HepG2 (cell line): Measurements from ENCODE around the gene C2orf78. TPM values are rescaled to one million over a fixed set of nuclear protein-coding genes. Genes with fewer than 3 reads are reported as not detected.

Experiments used
- IKZF4 ChIP-seq: sonication (generic); formaldehyde crosslinking; IDR thresholded peaks from 2 replicates; pipeline ENCODE4 v1.5.1; 2020; ENCODE audit warnings: borderline replicate concordance, mild to moderate bottlenecking, low read depth, missing genetic modification reagents; ENCODE audit errors: not compliant biosample characterization
- ZNF83 ChIP-seq: sonication (generic); formaldehyde crosslinking; IDR thresholded peaks from 2 replicates; pipeline ENCODE4 v1.4.0; 2020; ENCODE audit warnings: missing genetic modification reagents, mild to moderate bottlenecking, borderline replicate concordance
- polyA plus RNA-seq, 8 experiments: library from polyadenylated mRNA; depleted of rRNA in 3 of 8; stranded (reverse) in 7 of 8; unstranded in 1 of 8; fragments of >200 nt; fragmentation: Illumina TruSeq in 4 of 8; extraction: Trizol in 4 of 8; gene quantifications; 2 replicates each; pipeline versions ENCODE4 v1.2.1 to v1.2.3, GENCODE V29; 2011 to 2016; ENCODE audit warnings: low read depth in 4 of 8, missing spikeins in 1 of 8, mixed read lengths in 1 of 8; ENCODE audit not compliant: insufficient read depth in 1 of 8
- total RNA-seq, 5 experiments: library from RNA; depleted of rRNA; stranded (reverse); fragments of >200 nt; fragmentation: Illumina TruSeq; extraction: Trizol; gene quantifications; 2 replicates each; pipeline ENCODE4 v1.2.3, GENCODE V29; 2016; ENCODE audit warnings: low read depth in 1 of 5
- TF ChIP-seq, protein P1 (sequence below), 2 experiments: IDR thresholded peaks; 2 replicates each; pipeline ENCODE4 v1.6.1; 2011 to 2012; ENCODE audit warnings: low read length in 2 of 2, borderline replicate concordance in 1 of 2, low read depth in 1 of 2, mild to moderate bottlenecking in 1 of 2, moderate library complexity in 1 of 2
- TF ChIP-seq, protein P2 (sequence below): sonication (generic); formaldehyde crosslinking; IDR thresholded peaks from 2 replicates; pipeline ENCODE4 v1.4.0; 2020; ENCODE audit warnings: missing genetic modification reagents, borderline replicate concordance
- TF ChIP-seq, protein P3 (sequence below): sonication (generic); formaldehyde crosslinking; IDR thresholded peaks from 2 replicates; pipeline ENCODE4 v1.9.0; 2021; ENCODE audit warnings: missing genetic modification reagents, mild to moderate bottlenecking, borderline replicate concordance
- TF ChIP-seq, protein P4 (sequence below), 2 experiments: fragments of 450-650 bp in 1 of 2; sonication (generic) in 1 of 2; formaldehyde crosslinking in 1 of 2; IDR thresholded peaks; 2 replicates each; pipeline versions ENCODE4 v1.6.1 to v1.8.0; 2016 to 2022; ENCODE audit warnings: antibody characterized with exemption in 1 of 2, mild to moderate bottlenecking in 1 of 2, missing genetic modification reagents in 1 of 2

The C2orf78 gene
- total and polyA plus RNA-seq, 2 of the 13 experiments (the other 11 are each of a cell fraction or from before 2014, with no cell fraction given) = not detected

DNA sequence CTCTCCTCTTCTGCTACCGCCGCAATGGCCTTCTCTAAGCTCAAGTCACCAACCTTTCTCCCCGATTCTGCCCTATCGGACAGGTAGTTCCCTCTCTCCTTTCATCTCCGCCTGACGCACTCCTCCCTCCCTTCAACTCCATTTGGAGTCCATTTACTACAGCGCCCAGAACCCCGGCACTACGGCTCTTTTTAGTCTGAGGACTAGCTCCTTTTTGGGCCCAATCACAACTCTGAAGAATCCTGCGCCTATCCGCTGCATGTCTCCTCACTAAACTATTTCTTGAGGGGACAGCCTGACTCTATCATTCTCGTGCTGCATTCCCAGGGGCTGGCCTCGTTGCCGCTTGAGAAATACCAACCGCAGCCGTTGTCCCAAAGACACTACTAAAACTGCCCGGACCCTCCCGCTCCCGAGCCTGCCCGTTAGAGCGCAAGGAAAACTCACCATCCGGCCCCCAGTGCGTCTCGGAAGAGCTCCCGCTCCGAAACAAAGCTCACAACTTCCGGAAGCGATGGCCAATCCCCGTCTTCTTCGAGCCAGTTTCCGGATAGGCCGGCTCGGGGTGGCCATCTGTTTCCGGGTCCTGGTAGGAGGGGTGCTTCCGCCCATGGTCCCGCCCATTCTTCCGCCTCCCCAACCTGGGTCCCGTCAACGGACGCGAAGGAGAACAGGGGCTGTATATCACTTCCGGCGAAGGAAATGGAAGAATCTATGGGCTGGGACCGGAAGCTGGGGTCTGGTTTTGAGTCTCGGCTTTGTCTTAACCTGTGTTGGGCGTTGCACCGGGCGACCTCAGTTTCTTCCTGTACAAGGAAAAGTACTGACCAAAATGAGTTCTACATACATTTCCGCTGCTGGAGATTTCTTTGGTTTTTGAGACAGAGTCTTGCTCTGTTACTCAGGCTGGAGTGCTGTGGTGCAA lies 46.9 kb upstream of the C2orf78 start, which contains the start of gene TPRKB (continued):
- TF ChIP-seq, protein P1, sequence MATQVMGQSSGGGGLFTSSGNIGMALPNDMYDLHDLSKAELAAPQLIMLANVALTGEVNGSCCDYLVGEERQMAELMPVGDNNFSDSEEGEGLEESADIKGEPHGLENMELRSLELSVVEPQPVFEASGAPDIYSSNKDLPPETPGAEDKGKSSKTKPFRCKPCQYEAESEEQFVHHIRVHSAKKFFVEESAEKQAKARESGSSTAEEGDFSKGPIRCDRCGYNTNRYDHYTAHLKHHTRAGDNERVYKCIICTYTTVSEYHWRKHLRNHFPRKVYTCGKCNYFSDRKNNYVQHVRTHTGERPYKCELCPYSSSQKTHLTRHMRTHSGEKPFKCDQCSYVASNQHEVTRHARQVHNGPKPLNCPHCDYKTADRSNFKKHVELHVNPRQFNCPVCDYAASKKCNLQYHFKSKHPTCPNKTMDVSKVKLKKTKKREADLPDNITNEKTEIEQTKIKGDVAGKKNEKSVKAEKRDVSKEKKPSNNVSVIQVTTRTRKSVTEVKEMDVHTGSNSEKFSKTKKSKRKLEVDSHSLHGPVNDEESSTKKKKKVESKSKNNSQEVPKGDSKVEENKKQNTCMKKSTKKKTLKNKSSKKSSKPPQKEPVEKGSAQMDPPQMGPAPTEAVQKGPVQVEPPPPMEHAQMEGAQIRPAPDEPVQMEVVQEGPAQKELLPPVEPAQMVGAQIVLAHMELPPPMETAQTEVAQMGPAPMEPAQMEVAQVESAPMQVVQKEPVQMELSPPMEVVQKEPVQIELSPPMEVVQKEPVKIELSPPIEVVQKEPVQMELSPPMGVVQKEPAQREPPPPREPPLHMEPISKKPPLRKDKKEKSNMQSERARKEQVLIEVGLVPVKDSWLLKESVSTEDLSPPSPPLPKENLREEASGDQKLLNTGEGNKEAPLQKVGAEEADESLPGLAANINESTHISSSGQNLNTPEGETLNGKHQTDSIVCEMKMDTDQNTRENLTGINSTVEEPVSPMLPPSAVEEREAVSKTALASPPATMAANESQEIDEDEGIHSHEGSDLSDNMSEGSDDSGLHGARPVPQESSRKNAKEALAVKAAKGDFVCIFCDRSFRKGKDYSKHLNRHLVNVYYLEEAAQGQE (IDR thresholded peaks at IDR 0.05; ENCODE audit: borderline replicate concordance in 1 of 2, low read depth in 1 of 2, low read length in 2 of 2) = peak in 1 of 2 experiments; percentile 49; a peak in 2 of 4 replicates
- TF ChIP-seq IKZF4 (CRISPR knock-in tag) (peak; percentile 75), ZNF83 (CRISPR knock-in tag) (no peak; the same call in 1 of the 2 replicates)
- TF ChIP-seq, protein P2, sequence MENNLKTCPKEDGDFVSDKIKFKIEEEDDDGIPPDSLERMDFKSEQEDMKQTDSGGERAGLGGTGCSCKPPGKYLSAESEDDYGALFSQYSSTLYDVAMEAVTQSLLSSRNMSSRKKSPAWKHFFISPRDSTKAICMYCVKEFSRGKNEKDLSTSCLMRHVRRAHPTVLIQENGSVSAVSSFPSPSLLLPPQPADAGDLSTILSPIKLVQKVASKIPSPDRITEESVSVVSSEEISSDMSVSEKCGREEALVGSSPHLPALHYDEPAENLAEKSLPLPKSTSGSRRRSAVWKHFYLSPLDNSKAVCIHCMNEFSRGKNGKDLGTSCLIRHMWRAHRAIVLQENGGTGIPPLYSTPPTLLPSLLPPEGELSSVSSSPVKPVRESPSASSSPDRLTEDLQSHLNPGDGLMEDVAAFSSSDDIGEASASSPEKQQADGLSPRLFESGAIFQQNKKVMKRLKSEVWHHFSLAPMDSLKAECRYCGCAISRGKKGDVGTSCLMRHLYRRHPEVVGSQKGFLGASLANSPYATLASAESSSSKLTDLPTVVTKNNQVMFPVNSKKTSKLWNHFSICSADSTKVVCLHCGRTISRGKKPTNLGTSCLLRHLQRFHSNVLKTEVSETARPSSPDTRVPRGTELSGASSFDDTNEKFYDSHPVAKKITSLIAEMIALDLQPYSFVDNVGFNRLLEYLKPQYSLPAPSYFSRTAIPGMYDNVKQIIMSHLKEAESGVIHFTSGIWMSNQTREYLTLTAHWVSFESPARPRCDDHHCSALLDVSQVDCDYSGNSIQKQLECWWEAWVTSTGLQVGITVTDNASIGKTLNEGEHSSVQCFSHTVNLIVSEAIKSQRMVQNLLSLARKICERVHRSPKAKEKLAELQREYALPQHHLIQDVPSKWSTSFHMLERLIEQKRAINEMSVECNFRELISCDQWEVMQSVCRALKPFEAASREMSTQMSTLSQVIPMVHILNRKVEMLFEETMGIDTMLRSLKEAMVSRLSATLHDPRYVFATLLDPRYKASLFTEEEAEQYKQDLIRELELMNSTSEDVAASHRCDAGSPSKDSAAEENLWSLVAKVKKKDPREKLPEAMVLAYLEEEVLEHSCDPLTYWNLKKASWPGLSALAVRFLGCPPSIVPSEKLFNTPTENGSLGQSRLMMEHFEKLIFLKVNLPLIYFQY (CRISPR knock-in tag) = peak; percentile 54; the same call in 1 of the 2 replicates
- TF ChIP-seq, protein P3, sequence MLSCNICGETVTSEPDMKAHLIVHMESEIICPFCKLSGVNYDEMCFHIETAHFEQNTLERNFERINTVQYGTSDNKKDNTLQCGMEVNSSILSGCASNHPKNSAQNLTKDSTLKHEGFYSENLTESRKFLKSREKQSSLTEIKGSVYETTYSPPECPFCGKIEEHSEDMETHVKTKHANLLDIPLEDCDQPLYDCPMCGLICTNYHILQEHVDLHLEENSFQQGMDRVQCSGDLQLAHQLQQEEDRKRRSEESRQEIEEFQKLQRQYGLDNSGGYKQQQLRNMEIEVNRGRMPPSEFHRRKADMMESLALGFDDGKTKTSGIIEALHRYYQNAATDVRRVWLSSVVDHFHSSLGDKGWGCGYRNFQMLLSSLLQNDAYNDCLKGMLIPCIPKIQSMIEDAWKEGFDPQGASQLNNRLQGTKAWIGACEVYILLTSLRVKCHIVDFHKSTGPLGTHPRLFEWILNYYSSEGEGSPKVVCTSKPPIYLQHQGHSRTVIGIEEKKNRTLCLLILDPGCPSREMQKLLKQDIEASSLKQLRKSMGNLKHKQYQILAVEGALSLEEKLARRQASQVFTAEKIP (CRISPR knock-in tag) = no peak
- TF ChIP-seq, protein P4, sequence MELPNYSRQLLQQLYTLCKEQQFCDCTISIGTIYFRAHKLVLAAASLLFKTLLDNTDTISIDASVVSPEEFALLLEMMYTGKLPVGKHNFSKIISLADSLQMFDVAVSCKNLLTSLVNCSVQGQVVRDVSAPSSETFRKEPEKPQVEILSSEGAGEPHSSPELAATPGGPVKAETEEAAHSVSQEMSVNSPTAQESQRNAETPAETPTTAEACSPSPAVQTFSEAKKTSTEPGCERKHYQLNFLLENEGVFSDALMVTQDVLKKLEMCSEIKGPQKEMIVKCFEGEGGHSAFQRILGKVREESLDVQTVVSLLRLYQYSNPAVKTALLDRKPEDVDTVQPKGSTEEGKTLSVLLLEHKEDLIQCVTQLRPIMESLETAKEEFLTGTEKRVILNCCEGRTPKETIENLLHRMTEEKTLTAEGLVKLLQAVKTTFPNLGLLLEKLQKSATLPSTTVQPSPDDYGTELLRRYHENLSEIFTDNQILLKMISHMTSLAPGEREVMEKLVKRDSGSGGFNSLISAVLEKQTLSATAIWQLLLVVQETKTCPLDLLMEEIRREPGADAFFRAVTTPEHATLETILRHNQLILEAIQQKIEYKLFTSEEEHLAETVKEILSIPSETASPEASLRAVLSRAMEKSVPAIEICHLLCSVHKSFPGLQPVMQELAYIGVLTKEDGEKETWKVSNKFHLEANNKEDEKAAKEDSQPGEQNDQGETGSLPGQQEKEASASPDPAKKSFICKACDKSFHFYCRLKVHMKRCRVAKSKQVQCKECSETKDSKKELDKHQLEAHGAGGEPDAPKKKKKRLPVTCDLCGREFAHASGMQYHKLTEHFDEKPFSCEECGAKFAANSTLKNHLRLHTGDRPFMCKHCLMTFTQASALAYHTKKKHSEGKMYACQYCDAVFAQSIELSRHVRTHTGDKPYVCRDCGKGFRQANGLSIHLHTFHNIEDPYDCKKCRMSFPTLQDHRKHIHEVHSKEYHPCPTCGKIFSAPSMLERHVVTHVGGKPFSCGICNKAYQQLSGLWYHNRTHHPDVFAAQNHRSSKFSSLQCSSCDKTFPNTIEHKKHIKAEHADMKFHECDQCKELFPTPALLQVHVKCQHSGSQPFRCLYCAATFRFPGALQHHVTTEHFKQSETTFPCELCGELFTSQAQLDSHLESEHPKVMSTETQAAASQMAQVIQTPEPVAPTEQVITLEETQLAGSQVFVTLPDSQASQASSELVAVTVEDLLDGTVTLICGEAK (IDR thresholded peaks at IDR 0.05) = peak; percentile 96
- TF ChIP-seq, protein P4 (CRISPR knock-in tag; IDR thresholded peaks at IDR 0.05) = peak; percentile 76; the same call in 1 of the 2 replicates
